SK-N-MC (cell line): ENCODE measurements around the gene HINT3.

Experiments used
- DNase-seq: peaks from one replicate; pipeline ENCODE4 v3.0.0-alpha.2; 2011; ENCODE audit warnings: low read depth, low spot score
- H3K27ac ChIP-seq: fragments of 200-600 bp; sonication (generic); 2 replicates; pipeline ENCODE4 v1.5.1; 2016; ENCODE audit warnings: mixed run types
- H3K36me3 ChIP-seq: fragments of 200-600 bp; sonication (generic); 2 replicates; pipeline ENCODE4 v1.6.1; 2017; ENCODE audit warnings: antibody characterized with exemption, low read length, mixed read lengths; ENCODE audit not compliant: insufficient read depth
- H3K4me3 ChIP-seq: fragments of 200-600 bp; sonication (generic); 2 replicates; pipeline ENCODE4 v1.5.1; 2016
- H3K9ac ChIP-seq: fragments of 200-600 bp; sonication (generic); 2 replicates; pipeline ENCODE4 v1.8.0; 2017; ENCODE audit warnings: mixed run types, mixed read lengths; ENCODE audit not compliant: insufficient read length
- H3K9me3 ChIP-seq: fragments of 200-600 bp; sonication (generic); 2 replicates; pipeline ENCODE4 v1.6.1; 2017; ENCODE audit warnings: low read depth, mild to moderate bottlenecking, antibody characterized with exemption, low read length, moderate library complexity, mixed read lengths
- EZH2 ChIP-seq: fragments of 200-600 bp; sonication (generic); IDR thresholded peaks from one replicate; pipeline ENCODE4 v1.6.1; 2017; ENCODE audit warnings: antibody characterized with exemption
- FOXP2 ChIP-seq: optimal IDR thresholded peaks from 2 replicates; pipeline ENCODE3; 2011; ENCODE audit warnings: mild to moderate bottlenecking, moderate library complexity; ENCODE audit not compliant: insufficient read depth; ENCODE audit errors: extremely low read length, control extremely low read depth
- POLR2AphosphoS5 ChIP-seq: IDR thresholded peaks from 2 replicates; pipeline ENCODE4 v1.6.1; 2012; ENCODE audit warnings: mild to moderate bottlenecking, low read depth, low read length, borderline replicate concordance

The HINT3 gene

GRCh38 chr6:125953502-125953875 is 3.1 kb upstream of the HINT3 start:
- Histone ChIP-seq H3K9me3 (no peaks in the 10 kb centered on the region), H3K36me3 (no peaks in the 10 kb centered on the region), H3K9ac (no peak overlapping the region), H3K27ac (no peak overlapping the region), H3K4me3 (no peak overlapping the region)
- no peak for DNase-seq
- TF ChIP-seq POLR2AphosphoS5 (no peak), FOXP2 (no peak), EZH2 (no peak)

GRCh38 chr6:125954735-125955339 is 1.7 kb upstream of the HINT3 start:
- Histone ChIP-seq H3K9ac (no peak overlapping the region), H3K36me3 (no peaks in the 10 kb centered on the region), H3K27ac (no peak overlapping the region), H3K4me3 (no peak overlapping the region), H3K9me3 (no peaks in the 10 kb centered on the region)
- TF ChIP-seq FOXP2 (no peak), POLR2AphosphoS5 (no peak), EZH2 (no peak)
- no peak for DNase-seq

- Histone ChIP-seq H3K4me3 (peak overlapping the region; percentile 97), H3K9ac (peak overlapping the region; percentile 90), H3K36me3 (no peaks in the 10 kb centered on the region), H3K27ac (no peak overlapping the region), H3K9me3 (no peaks in the 10 kb centered on the region)
- no peak for DNase-seq
- TF ChIP-seq EZH2 (no peak), POLR2AphosphoS5 (no peak), FOXP2 (no peak)
Observed at GRCh38 chr6:125955973-125956372, 597 bp upstream of the HINT3 start.

- peak overlapping the region; percentile 92 for H3K9ac ChIP-seq
- H3K27ac ChIP-seq, result no peak overlapping the region
- TF ChIP-seq EZH2 (no peak), FOXP2 (no peak), POLR2AphosphoS5 (0 out of 2 replicates have a peak, but pooled peaks have one; percentile 6)
- peak overlapping the region; percentile 97 for H3K4me3 ChIP-seq
- DNase-seq, result no peak
- no peaks in the 10 kb centered on the region for H3K9me3 ChIP-seq
- no peaks in the 10 kb centered on the region for H3K36me3 ChIP-seq
Observed at GRCh38 chr6:125957391-125957693, 772 bp downstream of the HINT3 start.

GRCh38 chr6:125957845-125958244 is 1.3 kb downstream of the HINT3 start:
- no peak for DNase-seq
- H3K36me3 ChIP-seq, result no peaks in the 10 kb centered on the region
- peak overlapping the region; percentile 97 for H3K4me3 ChIP-seq
- TF ChIP-seq FOXP2 (no peak), POLR2AphosphoS5 (no peak), EZH2 (no peak)
- H3K9me3 ChIP-seq, result no peaks in the 10 kb centered on the region
- H3K27ac ChIP-seq, result no peak overlapping the region
- peak overlapping the region; percentile 92 for H3K9ac ChIP-seq

GRCh38 chr6:125959041-125959440 is 2.5 kb downstream of the HINT3 start:
- no peak for TF ChIP-seq EZH2
- TF ChIP-seq POLR2AphosphoS5, result no peak
- no peak for TF ChIP-seq FOXP2
- DNase-seq, result no peak
- H3K27ac ChIP-seq, result no peak overlapping the region

GRCh38 chr6:125961117-125961516 is 4.5 kb downstream of the HINT3 start:
- no peak for TF ChIP-seq FOXP2
- TF ChIP-seq POLR2AphosphoS5, result no peak
- no peak for TF ChIP-seq EZH2
- no peak overlapping the region for H3K27ac ChIP-seq
- H3K4me3 ChIP-seq, result no peak overlapping the region
- no peak overlapping the region for H3K9ac ChIP-seq
- DNase-seq, result no peak
- no peaks in the 10 kb centered on the region for H3K36me3 ChIP-seq
- no peaks in the 10 kb centered on the region for H3K9me3 ChIP-seq

More at GRCh38 chr6:125959041-125959440, 2.5 kb downstream of the HINT3 start:
- Histone ChIP-seq H3K36me3 (no peaks in the 10 kb centered on the region), H3K9me3 (no peaks in the 10 kb centered on the region), H3K9ac (no peak overlapping the region), H3K4me3 (no peak overlapping the region)

GRCh38 chr6:125962900-125963497 is 6.4 kb downstream of the HINT3 start:
- Histone ChIP-seq H3K4me3 (no peak overlapping the region), H3K9ac (no peak overlapping the region), H3K36me3 (peaks cover 4% of the 10 kb centered on the region; the same call in 1 of the 2 replicates), H3K9me3 (no peaks in the 10 kb centered on the region), H3K27ac (no peak overlapping the region)
- TF ChIP-seq EZH2, result no peak
- no peak for TF ChIP-seq FOXP2
- TF ChIP-seq POLR2AphosphoS5, result no peak
- no peak for DNase-seq

GRCh38 chr6:125963817-125964216 is 7.2 kb downstream of the HINT3 start:
- Histone ChIP-seq H3K9ac (no peak overlapping the region), H3K4me3 (no peak overlapping the region), H3K27ac (no peak overlapping the region), H3K36me3 (peaks cover 9% of the 10 kb centered on the region; the same call in 1 of the 2 replicates), H3K9me3 (no peaks in the 10 kb centered on the region)
- DNase-seq, result no peak
- TF ChIP-seq FOXP2 (no peak), EZH2 (no peak), POLR2AphosphoS5 (no peak)
